Measurements from ENCODE around the gene CNTNAP3.
"Not testable (repeated sequence)": the region's sequence is repeated elsewhere in the genome, so short reads cannot be mapped to it uniquely, and the experiment has no call there.

The CNTNAP3 gene

GRCh38 chr9:39067683-39068082, 220.3 kb downstream of the CNTNAP3 start:
- not testable (repeated sequence) for DNase-seq (ENCODE audit: low spot score)

- not testable (repeated sequence) for DNase-seq (ENCODE audit: low spot score)
Measured at GRCh38 chr9:39062966-39063365, 225.0 kb downstream of the CNTNAP3 start.

DNA sequence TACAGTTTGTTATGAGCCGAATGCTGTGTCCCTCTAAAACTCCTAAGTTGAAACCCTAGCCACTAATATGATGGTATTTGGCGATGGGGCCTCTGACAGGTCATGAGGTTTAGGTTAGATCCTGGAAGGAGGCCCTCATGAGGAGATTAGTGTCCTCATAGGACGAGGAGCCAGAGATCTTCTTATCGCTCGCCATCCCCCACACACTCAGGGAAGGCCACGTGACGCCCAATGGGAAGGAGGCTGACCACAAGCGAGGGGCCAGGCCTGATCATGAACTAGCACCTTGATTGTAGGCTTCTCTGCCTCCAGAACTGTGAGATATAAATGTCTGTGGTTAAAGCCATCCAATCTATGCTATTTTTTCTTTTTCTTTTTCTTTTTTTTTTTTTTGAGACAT, 233.5 kb downstream of the CNTNAP3 start:
- DNase-seq (ENCODE audit: low spot score) = not testable (repeated sequence)

GRCh38 chr9:39046833-39047232, 241.1 kb downstream of the CNTNAP3 start:
- DNase-seq (ENCODE audit: low spot score) = not testable (repeated sequence)

DNA sequence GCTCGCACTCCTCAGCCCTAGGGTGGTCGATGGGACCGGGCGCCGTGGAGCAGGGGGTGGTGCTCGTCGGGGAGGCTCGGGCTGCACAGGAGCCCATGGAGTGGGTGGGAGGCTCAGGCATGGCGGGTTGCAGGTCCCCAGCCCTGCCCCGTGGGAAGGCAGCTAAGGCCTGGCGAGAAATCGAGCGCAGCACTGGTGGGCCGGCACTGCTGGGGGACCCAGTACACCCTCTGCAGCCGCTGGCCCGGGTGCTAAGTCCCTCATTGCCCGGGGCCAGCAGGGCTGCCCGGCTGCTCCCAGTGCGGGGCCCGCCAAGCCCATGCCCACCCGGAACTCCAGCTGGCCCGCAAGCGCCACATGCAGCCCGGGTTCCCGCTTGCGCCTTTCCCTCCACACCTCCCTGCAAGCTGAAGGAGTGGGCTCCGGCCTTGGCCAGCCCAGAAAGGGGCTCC, 245.6 kb downstream of the CNTNAP3 start:
- not testable (repeated sequence) for DNase-seq (ENCODE audit: low spot score)

GRCh38 chr9:39041774-39042173, 246.2 kb downstream of the CNTNAP3 start:
- DNase-seq (ENCODE audit: low spot score) = not testable (repeated sequence)

DNA sequence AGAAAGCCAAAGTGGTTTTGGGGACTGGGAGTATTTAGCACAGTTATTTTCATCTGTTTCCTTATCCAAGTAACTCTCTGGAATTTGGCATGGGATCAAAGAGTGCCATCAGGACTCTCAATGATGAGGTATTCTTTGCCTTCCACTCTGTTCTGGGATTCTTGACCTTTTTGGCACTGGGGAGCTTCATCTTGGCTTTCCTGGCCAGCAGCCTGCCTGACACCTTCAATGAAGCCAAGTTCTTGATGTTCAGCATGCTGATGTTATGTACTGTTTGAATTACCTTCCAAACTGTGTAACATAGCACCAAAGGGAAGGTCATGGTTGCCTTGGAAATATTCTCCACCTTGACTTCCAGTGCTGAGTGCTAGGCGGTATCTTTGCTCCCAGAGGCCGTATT, 248.8 kb downstream of the CNTNAP3 start:
- not testable (repeated sequence) for DNase-seq (ENCODE audit: low spot score)

DNA sequence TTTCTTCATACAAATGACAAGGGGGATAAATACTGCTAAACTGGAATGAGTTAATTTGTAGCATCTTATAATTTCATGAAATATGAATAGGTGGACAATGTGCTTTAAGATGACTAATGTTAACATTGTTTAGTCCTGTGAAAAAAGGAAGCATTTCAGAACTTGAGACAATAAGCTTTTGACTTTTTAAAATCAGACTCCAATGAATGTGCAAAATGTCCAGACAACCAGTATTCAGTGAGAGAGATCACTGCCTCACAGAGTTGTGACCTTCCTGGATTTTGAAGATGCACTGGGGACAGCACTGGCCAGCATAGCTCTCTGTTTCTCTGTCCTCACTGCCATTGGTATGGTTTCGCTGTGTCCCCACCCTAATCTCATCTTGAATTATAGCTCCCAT, 249.7 kb downstream of the CNTNAP3 start:
- not testable (repeated sequence) for DNase-seq (ENCODE audit: low spot score)

DNA sequence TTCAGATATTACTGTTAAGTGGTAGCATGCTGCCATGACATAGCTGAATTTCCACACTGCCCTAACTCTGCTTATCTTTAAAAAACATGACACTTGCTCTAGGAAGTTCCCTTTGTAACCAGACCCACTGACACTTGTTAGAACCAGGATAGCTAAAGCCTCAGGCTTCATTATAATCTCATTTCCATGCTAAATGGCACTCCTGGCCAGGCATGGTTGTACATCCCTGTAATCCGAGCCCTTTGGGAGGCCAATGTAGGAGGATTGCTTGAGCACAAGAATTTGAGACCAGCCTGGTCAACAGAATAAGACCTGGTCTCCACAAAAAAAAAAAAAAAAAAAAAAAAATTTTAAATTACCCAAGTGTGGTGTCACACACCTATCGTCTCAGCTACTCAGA, 254.1 kb downstream of the CNTNAP3 start:
- DNase-seq (ENCODE audit: low spot score) = not testable (repeated sequence)

DNA sequence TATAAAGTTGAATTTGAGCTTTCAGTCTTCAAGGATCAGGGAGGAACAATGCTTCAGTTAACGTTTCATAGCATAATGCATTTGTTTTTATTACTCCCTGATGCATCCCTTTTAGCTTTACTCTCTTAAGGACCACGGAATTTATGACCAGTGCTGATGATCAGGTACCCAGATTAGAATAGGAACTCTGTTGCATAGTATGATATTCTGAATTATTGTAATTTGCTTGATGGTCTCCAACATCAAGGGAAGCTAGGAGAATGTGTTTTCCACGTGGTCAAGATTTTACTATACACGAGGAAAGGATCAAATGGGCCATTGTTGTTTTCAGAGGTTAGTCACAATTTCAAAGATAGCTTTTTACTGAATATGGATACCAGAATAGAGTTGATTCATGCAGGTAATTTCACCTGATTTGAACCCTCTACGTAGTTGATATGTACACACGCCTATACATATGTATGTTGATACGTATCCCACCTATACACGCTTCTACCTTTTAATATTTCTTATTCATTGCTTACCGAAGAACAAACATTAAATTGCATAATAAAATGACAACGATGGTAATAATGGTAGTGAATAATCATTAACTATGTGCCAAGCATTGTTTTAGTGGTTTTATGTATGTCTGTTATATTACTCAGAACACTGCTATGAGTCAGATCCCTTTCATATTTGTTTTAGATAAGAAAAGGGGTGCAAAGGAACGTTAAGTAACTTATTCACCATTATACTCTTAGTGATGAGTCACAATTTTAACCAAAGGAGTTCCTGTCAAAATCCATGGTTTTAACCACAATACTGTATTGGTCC, 257.6 kb downstream of the CNTNAP3 start:
- DNase-seq (ENCODE audit: low spot score) = not testable (repeated sequence)

DNA sequence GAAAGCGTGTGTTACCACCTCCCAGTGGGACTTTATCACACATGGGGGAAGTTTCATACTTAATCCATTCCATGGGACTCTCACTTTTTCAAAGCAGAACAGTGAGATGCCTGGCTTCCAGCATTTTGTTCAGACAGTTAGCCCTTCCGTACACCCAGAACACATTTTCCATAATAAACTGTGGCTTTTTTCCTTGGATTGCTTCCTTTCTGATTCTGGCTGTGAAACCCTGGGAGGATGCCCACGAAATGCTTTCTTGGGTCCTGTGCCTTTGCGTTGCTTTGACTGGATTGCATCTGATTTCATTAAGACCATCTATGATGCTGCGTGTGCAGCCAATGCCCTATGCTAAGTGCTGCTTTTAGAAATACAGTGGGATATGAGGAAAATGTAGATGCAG, 259.1 kb downstream of the CNTNAP3 start:
- DNase-seq (ENCODE audit: low spot score) = not testable (repeated sequence)

DNA sequence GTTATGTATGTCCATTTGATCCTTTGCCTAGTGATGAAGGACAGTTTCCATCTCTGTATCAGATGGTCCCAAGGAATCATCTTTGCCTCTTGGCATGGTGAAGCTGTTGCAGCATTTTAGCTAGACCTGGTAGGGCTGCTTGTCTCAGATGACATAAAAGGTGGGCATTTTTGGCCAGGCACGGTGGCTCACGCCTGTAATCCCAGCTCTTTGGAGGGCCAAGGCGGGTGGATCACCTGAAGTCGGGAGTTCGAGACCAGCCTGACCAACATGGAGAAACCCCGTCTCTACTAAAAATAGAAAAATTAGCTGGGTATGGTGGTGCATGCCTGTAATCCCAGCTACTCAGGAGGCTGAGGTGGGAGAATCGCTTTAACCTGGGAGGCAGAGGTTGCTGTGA, 259.8 kb downstream of the CNTNAP3 start:
- DNase-seq (ENCODE audit: low spot score) = not testable (repeated sequence)

DNA sequence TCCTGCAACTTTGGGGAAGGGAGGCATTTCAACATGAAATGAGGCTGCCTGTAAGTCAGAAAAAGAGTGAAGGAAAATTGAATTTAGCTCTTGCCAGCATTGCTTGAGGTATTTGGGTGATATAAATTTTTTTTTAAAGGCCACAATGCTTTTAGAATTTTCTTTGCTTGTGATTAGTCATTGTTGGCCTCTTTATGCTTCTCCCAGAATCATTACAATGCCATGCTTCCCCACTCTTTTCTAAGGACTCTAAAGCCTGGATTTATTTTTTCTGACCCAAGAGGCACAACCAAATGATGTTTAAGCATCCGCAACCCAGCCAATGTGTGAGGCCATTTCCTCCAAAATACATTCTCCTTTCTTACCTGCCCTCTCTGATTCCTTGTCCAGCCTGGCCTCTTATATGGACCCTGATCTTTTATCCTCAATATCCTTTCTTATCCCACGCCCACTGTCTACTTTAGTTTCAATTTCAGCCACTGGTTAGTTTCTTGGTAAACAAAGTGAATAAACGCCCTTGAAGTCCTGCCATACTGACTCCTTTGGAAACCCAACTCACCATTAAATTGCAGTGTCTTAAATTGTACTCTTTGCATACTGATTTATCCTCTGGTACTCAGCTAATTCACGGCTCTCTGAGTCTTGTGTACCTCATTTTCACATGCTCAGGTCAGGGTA, 261.9 kb downstream of the CNTNAP3 start:
- DNase-seq (ENCODE audit: low spot score) = not testable (repeated sequence)

Data from CD4-positive, alpha-beta T cell treated with Interleukin-2 at 100 ng/mL for 4 hours (primary cell).